Endothelial cell of umbilical vein (primary cell): ENCODE results near the gene DOC2B. TPM values are rescaled to one million over a fixed set of nuclear protein-coding genes. Genes with fewer than 3 reads are reported as not detected.

ENCODE experiments used
- BruUV-seq: library from RNA; stranded (reverse); fragments of 400-500 nt; replicated peaks from 2 replicates; lab custom pipeline; 2021; lab: Mats Ljungman, UMichigan
- CTCF ChIA-PET: fragments of 300-600, 350-600 bp; sonication (Branson Sonifier 250); formaldehyde crosslinking; loops from one replicate; lab custom pipeline; 2021; ENCODE audit warnings: antibody characterized with exemption, inconsistent platforms; lab: Charles Lee
- POLR2A ChIA-PET: fragments of 300-600, 350-600 bp; sonication (Branson Sonifier 250); formaldehyde crosslinking; loops from one replicate; lab custom pipeline; 2021; ENCODE audit warnings: antibody characterized with exemption, inconsistent platforms; lab: Charles Lee
- DNase-seq: peaks from one replicate; pipeline ENCODE4 v3.0.0-alpha.2; 2011; ENCODE audit warnings: low read depth, low spot score
- FAIRE-seq: peaks from 2 replicates; lab custom pipeline; 2011; peaks lifted over from hg19 to GRCh38; lab: Jason Lieb, UNC
- H2AFZ ChIP-seq: 2 replicates; pipeline ENCODE4 v1.6.0; 2012; ENCODE audit warnings: low read depth, low read length, control low read depth, inconsistent platforms
- H3K27ac ChIP-seq: 2 replicates; pipeline ENCODE4 v1.5.1; 2011; ENCODE audit warnings: low read depth, mild to moderate bottlenecking, control low read depth, low read length, moderate library complexity; ENCODE audit not compliant: insufficient read depth
- H3K27me3 ChIP-seq, 2 experiments: 2 replicates each; pipeline versions ENCODE4 v1.6.0 to v1.6.1; 2011; ENCODE audit warnings: low read length in 2 of 2, mixed read lengths in 1 of 2; ENCODE audit not compliant: control insufficient read depth in 2 of 2, insufficient read depth in 2 of 2
- H3K36me3 ChIP-seq, 2 experiments: 2 replicates in 1 of 2; 3 replicates in 1 of 2; pipeline ENCODE4 v1.5.1; 2011; ENCODE audit warnings: low read length in 2 of 2, mild to moderate bottlenecking in 1 of 2, moderate library complexity in 1 of 2; ENCODE audit not compliant: control insufficient read depth in 2 of 2, insufficient read depth in 2 of 2; ENCODE audit errors: extremely low read depth in 1 of 2
- H3K4me1 ChIP-seq: 3 replicates; pipeline ENCODE4 v1.5.1; 2011; ENCODE audit warnings: mild to moderate bottlenecking, low read length; ENCODE audit not compliant: control insufficient read depth, insufficient read depth; ENCODE audit errors: extremely low read depth
- H3K4me2 ChIP-seq: 2 replicates; pipeline ENCODE4 v1.6.1; 2011; ENCODE audit warnings: low read length, control low read depth, mixed read lengths; ENCODE audit not compliant: insufficient read depth
- H3K4me3 ChIP-seq, 3 experiments: fragments of 200-600 bp in 1 of 3; sonication (generic), shearing (Covaris generic) in 1 of 3; replicated peaks in 1 of 3; 2 replicates each; pipeline ENCODE4 v1.5.1; 2011 to 2016; ENCODE audit warnings: control low read depth in 3 of 3, low read length in 3 of 3, mild to moderate bottlenecking in 2 of 3, inconsistent platforms in 1 of 3, low read depth in 1 of 3, moderate library complexity in 1 of 3; ENCODE audit not compliant: insufficient read depth in 1 of 3
- H3K79me2 ChIP-seq: 2 replicates; pipeline ENCODE4 v1.6.0; 2012; ENCODE audit warnings: low read length, inconsistent platforms; ENCODE audit not compliant: control insufficient read depth, insufficient read depth
- H3K9ac ChIP-seq: replicated peaks from 2 replicates; pipeline ENCODE3; 2011; ENCODE audit warnings: low read length, control low read depth; ENCODE audit not compliant: insufficient read depth; ENCODE audit errors: extremely low read depth
- H3K9me1 ChIP-seq: replicated peaks from 3 replicates; pipeline ENCODE4 v1.6.0; 2011; ENCODE audit warnings: mild to moderate bottlenecking, low read length; ENCODE audit not compliant: control insufficient read depth, insufficient read depth; ENCODE audit errors: extremely low read depth
- H3K9me3 ChIP-seq: replicated peaks from 2 replicates; pipeline ENCODE4 v1.5.1; 2012; ENCODE audit warnings: low read length, inconsistent platforms; ENCODE audit not compliant: control insufficient read depth, insufficient read depth
- H4K20me1 ChIP-seq: replicated peaks from 2 replicates; pipeline ENCODE3; 2011; ENCODE audit warnings: mild to moderate bottlenecking, low read length; ENCODE audit not compliant: control insufficient read depth, insufficient read depth; ENCODE audit errors: extremely low read depth
- CTCF ChIP-seq, 2 donors: IDR thresholded peaks; 1 replicate in 1 of 2; 2 replicates in 1 of 2; pipeline ENCODE4 v1.5.1; 2011; ENCODE audit warnings: low read length in 2 of 2, mild to moderate bottlenecking in 2 of 2, moderate library complexity in 2 of 2, control low read depth in 1 of 2, inconsistent platforms in 1 of 2, low read depth in 1 of 2; ENCODE audit not compliant: insufficient read depth in 1 of 2; ENCODE audit errors: extremely low read depth in 1 of 2
- EZH2 ChIP-seq: IDR thresholded peaks from 2 replicates; pipeline ENCODE4 v1.6.1; 2012; ENCODE audit warnings: borderline replicate concordance, low read depth, mild to moderate bottlenecking, moderate library complexity, low read length, inconsistent platforms; ENCODE audit not compliant: severe bottlenecking
- FOS ChIP-seq: IDR thresholded peaks from 2 replicates; pipeline ENCODE4 v1.6.1; 2011; ENCODE audit warnings: mild to moderate bottlenecking, low read length, moderate library complexity, borderline replicate concordance; ENCODE audit not compliant: insufficient read depth
- GATA2 ChIP-seq: IDR thresholded peaks from 2 replicates; pipeline ENCODE4 v1.7.0; 2011; ENCODE audit warnings: low read depth, mild to moderate bottlenecking, moderate library complexity, mixed read lengths, low read length; ENCODE audit not compliant: insufficient read length, insufficient read depth
- JUN ChIP-seq: IDR thresholded peaks from 2 replicates; pipeline ENCODE4 v1.6.1; 2011; ENCODE audit warnings: borderline replicate concordance, low read depth; ENCODE audit not compliant: insufficient read length, insufficient read depth
- MAX ChIP-seq: IDR thresholded peaks from 2 replicates; pipeline ENCODE4 v1.6.1; 2011; ENCODE audit not compliant: insufficient read depth, insufficient read length
- MYC ChIP-seq: IDR thresholded peaks from one replicate; pipeline ENCODE4 v1.6.1; 2011; ENCODE audit warnings: mild to moderate bottlenecking, low read depth, low read length
- POLR2A ChIP-seq: IDR thresholded peaks from 2 replicates; pipeline ENCODE4 v1.6.1; 2012; ENCODE audit warnings: low read depth, mild to moderate bottlenecking, control low read depth, low read length
- POLR2AphosphoS5 ChIP-seq: IDR thresholded peaks from 2 replicates; pipeline ENCODE4 v1.6.1; 2012; ENCODE audit warnings: low read depth, mild to moderate bottlenecking, control low read depth, low read length, moderate library complexity; ENCODE audit not compliant: insufficient read depth
- dilution Hi-C: fragments of 300-500 bp; cut with MboI; formaldehyde crosslinking; loops from one replicate; pipeline ENCODE4 v1.15.0; 2019; ENCODE audit warnings: low sequenced_read_pairs; ENCODE audit not compliant: extremely low pct_ligation_motif_present
- intact Hi-C: fragments of 100-400 bp; cut with micrococcal nuclease; formaldehyde crosslinking; loops from one replicate; pipeline ENCODE4 v1.10.0; 2022
- polyA plus RNA-seq, 4 experiments: library from polyadenylated mRNA; depleted of rRNA in 3 of 4; stranded (reverse) in 3 of 4; unstranded in 1 of 4; fragments of >200 nt; gene quantifications; 2 replicates each; pipeline versions ENCODE4 v1.2.1 to v1.2.3, GENCODE V29; 2011 to 2012; ENCODE audit warnings: missing spikeins in 1 of 4
- total RNA-seq: library from RNA; stranded (reverse); gene quantifications from 2 replicates; pipeline ENCODE4 v1.2.3, GENCODE V29; 2021

Gene DOC2B
- total and polyA plus RNA-seq, 2 donors (not counting 3 experiments of a cell fraction or from before 2014, with no cell fraction given): 0.10 to 0.22 TPM

- TF ChIP-seq FOS: no peak
- TF ChIP-seq EZH2: no peak
- no peak for TF ChIP-seq CTCF (IDR thresholded peaks at IDR 0.05; ENCODE audit: extremely low read depth in 1 of 2, insufficient read depth in 1 of 2, low read depth in 1 of 2, low read length in 2 of 2)
- TF ChIP-seq POLR2A: no peak
- TF ChIP-seq GATA2: no peak
- Histone ChIP-seq H3K79me2 (no peaks in the 10 kb centered on the region), H3K9me1 (no peaks in the 10 kb centered on the region), H3K9me3 (no peaks in the 10 kb centered on the region), H3K27ac (no peak overlapping the region), H3K27me3 (no peaks in the 10 kb centered on the region), H3K4me2 (no peak overlapping the region), H3K36me3 (no peaks in the 10 kb centered on the region), H3K4me1 (peaks cover 3% of the 10 kb centered on the region), H3K9ac (no peak overlapping the region), H2AFZ (no peak overlapping the region), H3K4me3 (no peak overlapping the region), H4K20me1 (no peaks in the 10 kb centered on the region)
- intact Hi-C loops: no loop called here
- BruUV-seq: no TSS peak
- ChIA-PET POLR2A (no interaction called here), CTCF (no interaction called here)
- dilution Hi-C loops: no loop called here
- no peak for DNase-seq
- no peak for FAIRE-seq
Observed at GRCh38 chr17:222172-222571, 40.7 kb upstream of the DOC2B start.

GRCh38 chr17:219696-220095, 38.2 kb upstream of the DOC2B start:
- Histone ChIP-seq H4K20me1 (no peaks in the 10 kb centered on the region), H3K79me2 (no peaks in the 10 kb centered on the region), H3K9me3 (no peaks in the 10 kb centered on the region), H3K4me1 (peaks cover 3% of the 10 kb centered on the region), H3K27me3 (no peaks in the 10 kb centered on the region), H3K27ac (no peak overlapping the region), H3K9me1 (no peaks in the 10 kb centered on the region), H3K36me3 (no peaks in the 10 kb centered on the region), H2AFZ (no peak overlapping the region), H3K4me3 (no peak overlapping the region), H3K9ac (no peak overlapping the region), H3K4me2 (no peak overlapping the region)
- TF ChIP-seq EZH2 (no peak), FOS (no peak), POLR2AphosphoS5 (no peak), MYC (no peak), JUN (no peak), CTCF (IDR thresholded peaks at IDR 0.05; ENCODE audit: extremely low read depth in 1 of 2, insufficient read depth in 1 of 2, low read depth in 1 of 2, low read length in 2 of 2) (no peak), POLR2A (no peak), GATA2 (no peak), MAX (no peak)
- POLR2A ChIA-PET: no interaction called here
- no TSS peak for BruUV-seq
- CTCF ChIA-PET: no interaction called here
- FAIRE-seq (no peak), DNase-seq (no peak)
- intact Hi-C loops (no loop called here), dilution Hi-C loops (no loop called here)
